ENCODE data around the gene CASP4.
A peak's percentile ranks its signal among the peaks of the same experiment; 100 is the strongest.
"Not testable (repeated sequence)": the region's sequence is repeated elsewhere in the genome, so short reads cannot be mapped to it uniquely, and the experiment has no call there.

CASP4 gene

GRCh38 chr11:104946907-104947306 is 21.5 kb downstream of the CASP4 start:
- DNase-seq: peak; percentile 26

- DNase-seq: no peak
Observed at GRCh38 chr11:104944076-104944475, 24.3 kb downstream of the CASP4 start.

GRCh38 chr11:104943561-104943960 is 24.8 kb downstream of the CASP4 start:
- no peak for DNase-seq

- DNase-seq: no peak
Observed at GRCh38 chr11:104934594-104934993, 33.8 kb downstream of the CASP4 start.

- not testable (repeated sequence) for DNase-seq
Observed at GRCh38 chr11:104934073-104934472, 34.3 kb downstream of the CASP4 start.

- DNase-seq: no peak
Observed at GRCh38 chr11:104928811-104929210, 39.6 kb downstream of the CASP4 start.

GRCh38 chr11:104926771-104927611 is 41.4 kb downstream of the CASP4 start:
- DNase-seq: no peak

- DNase-seq: no peak
Observed at GRCh38 chr11:104925850-104926249, 42.5 kb downstream of the CASP4 start.

GRCh38 chr11:104918113-104918824 is 50.1 kb downstream of the CASP4 start:
- no peak for DNase-seq

- DNase-seq: no peak
Observed at GRCh38 chr11:104917271-104918112, 50.9 kb downstream of the CASP4 start.

- DNase-seq: no peak
Observed at GRCh38 chr11:104916442-104916841, 51.9 kb downstream of the CASP4 start.

- no peak for DNase-seq
Observed at GRCh38 chr11:104912102-104912501, 56.3 kb downstream of the CASP4 start.

GRCh38 chr11:104908186-104908531 is 60.2 kb downstream of the CASP4 start:
- no peak for DNase-seq

GRCh38 chr11:104907521-104908185 is 60.7 kb downstream of the CASP4 start:
- no peak for DNase-seq

GRCh38 chr11:104905271-104905670 is 63.1 kb downstream of the CASP4 start:
- no peak for DNase-seq

- DNase-seq: no peak
Observed at GRCh38 chr11:104899226-104899625, 69.1 kb downstream of the CASP4 start.

GRCh38 chr11:104898685-104899013 is 69.7 kb downstream of the CASP4 start:
- no peak for DNase-seq

- DNase-seq: no peak
Observed at GRCh38 chr11:104897891-104898684, 70.3 kb downstream of the CASP4 start, which contains the start of gene CASP12. Gene CASP12, minus strand, starts transcription at chr11:104898460.

GRCh38 chr11:104895634-104896033 is 72.7 kb downstream of the CASP4 start:
- DNase-seq: no peak

- DNase-seq: no peak
Observed at GRCh38 chr11:104893876-104894275, 74.5 kb downstream of the CASP4 start.

Data from NCI-H510A treated with DMSO at 0.1 percent for 48 hours (cell line).